DND-41 (cell line): ENCODE results near the gene COPZ1.
A peak's percentile ranks its signal among the peaks of the same experiment; 100 is the strongest.

Experiments
- ATAC-seq: fragments of 200-7000 bp; cut with Tn5 transposase; 3 replicates; pipeline ENCODE4 v1.9.1; 2021; ENCODE audit warnings: low read depth; ENCODE audit not compliant: insufficient read depth
- DNase-seq: peaks from one replicate; pipeline ENCODE4 v3.0.0-alpha.2; 2020
- H2AFZ ChIP-seq: 2 replicates; pipeline ENCODE4 v1.6.0; 2012; ENCODE audit warnings: low read depth, low read length
- H3K27ac ChIP-seq: 2 replicates; pipeline ENCODE4 v1.5.1; 2012; ENCODE audit warnings: low read length, inconsistent platforms
- H3K27me3 ChIP-seq: fragments of 200-600 bp; sonication (generic); 2 replicates; pipeline ENCODE4 v1.6.0; 2012; ENCODE audit warnings: low read length, mild to moderate bottlenecking, inconsistent platforms; ENCODE audit not compliant: insufficient read depth, poor library complexity
- H3K36me3 ChIP-seq: 2 replicates; pipeline ENCODE4 v1.5.1; 2012; ENCODE audit warnings: low read length, inconsistent platforms; ENCODE audit not compliant: insufficient read depth
- H3K4me1 ChIP-seq: 2 replicates; pipeline ENCODE4 v1.5.1; 2012; ENCODE audit warnings: mild to moderate bottlenecking, low read length; ENCODE audit not compliant: insufficient read depth
- H3K4me2 ChIP-seq: 2 replicates; pipeline ENCODE4 v1.6.0; 2012; ENCODE audit warnings: mild to moderate bottlenecking, moderate library complexity, low read length, inconsistent platforms; ENCODE audit not compliant: insufficient read depth
- H3K4me3 ChIP-seq, 2 experiments: fragments of 200-600 bp in 1 of 2; shearing (Covaris generic) in 1 of 2; 2 replicates each; pipeline ENCODE4 v1.5.1; 2012 to 2016; ENCODE audit warnings: inconsistent platforms in 2 of 2, low read length in 2 of 2, mild to moderate bottlenecking in 2 of 2, low read depth in 1 of 2, moderate library complexity in 1 of 2
- H3K79me2 ChIP-seq: 2 replicates; pipeline ENCODE4 v1.6.0; 2012; ENCODE audit warnings: low read length, inconsistent platforms; ENCODE audit not compliant: insufficient read depth
- H3K9ac ChIP-seq: 2 replicates; pipeline ENCODE4 v1.6.0; 2012; ENCODE audit warnings: low read depth, mild to moderate bottlenecking, inconsistent platforms, low read length, moderate library complexity
- H3K9me3 ChIP-seq: 2 replicates; pipeline ENCODE4 v1.5.1; 2012; ENCODE audit warnings: low read length, moderate library complexity, mild to moderate bottlenecking, inconsistent platforms; ENCODE audit not compliant: insufficient read depth, severe bottlenecking
- H4K20me1 ChIP-seq: 2 replicates; pipeline ENCODE4 v1.6.0; 2012; ENCODE audit warnings: low read length; ENCODE audit not compliant: insufficient read depth
- CTCF ChIP-seq: IDR thresholded peaks from 2 replicates; pipeline ENCODE4 v1.5.1; 2012; ENCODE audit warnings: borderline replicate concordance, low read length, moderate library complexity, mild to moderate bottlenecking; ENCODE audit not compliant: poor library complexity, severe bottlenecking; ENCODE audit errors: extremely low read depth
- EZH2 ChIP-seq: IDR thresholded peaks from 3 replicates; pipeline ENCODE4 v1.6.1; 2012; ENCODE audit warnings: borderline replicate concordance, low read depth, mild to moderate bottlenecking, moderate library complexity, low read length, inconsistent platforms; ENCODE audit not compliant: severe bottlenecking

Gene COPZ1

GRCh38 chr12:54356228-54356627 lies 31.3 kb downstream of the COPZ1 start:
- no peak overlapping the region; the same call in 1 of the 2 replicates for H3K9ac ChIP-seq
- H3K4me3 ChIP-seq: no peak overlapping the region
- no peak overlapping the region; the same call in 1 of the 2 replicates for H3K27ac ChIP-seq
- no peak for ATAC-seq
- H3K4me2 ChIP-seq: no peak overlapping the region
- H3K36me3 ChIP-seq: peaks cover 7% of the 10 kb centered on the region; the same call in 1 of the 2 replicates
- no peaks in the 10 kb centered on the region for H3K27me3 ChIP-seq
- no peaks in the 10 kb centered on the region for H4K20me1 ChIP-seq
- no peaks in the 10 kb centered on the region for H3K9me3 ChIP-seq
- peaks cover 31% of the 10 kb centered on the region for H3K4me1 ChIP-seq
- TF ChIP-seq EZH2 (no peak), CTCF (no peak)
- no peak overlapping the region for H2AFZ ChIP-seq
- H3K79me2 ChIP-seq: no peaks in the 10 kb centered on the region
- DNase-seq: no peak

- H3K79me2 ChIP-seq: no peaks in the 10 kb centered on the region
- peak overlapping the region; percentile 25 for H3K27ac ChIP-seq
- H3K36me3 ChIP-seq: no peaks in the 10 kb centered on the region
- no peak overlapping the region for H2AFZ ChIP-seq
- H3K9me3 ChIP-seq: no peaks in the 10 kb centered on the region
- TF ChIP-seq CTCF (no peak), EZH2 (no peak)
- H3K4me1 ChIP-seq: peaks cover 31% of the 10 kb centered on the region
- H3K9ac ChIP-seq: peak overlapping the region; percentile 80; the same call in 1 of the 2 replicates
- no peak for DNase-seq
- no peaks in the 10 kb centered on the region for H4K20me1 ChIP-seq
- peak overlapping the region; percentile 93 for H3K4me2 ChIP-seq
- no peaks in the 10 kb centered on the region for H3K27me3 ChIP-seq
- ATAC-seq: no peak
- no peak overlapping the region for H3K4me3 ChIP-seq
Observed at GRCh38 chr12:54356951-54357356, 32.0 kb downstream of the COPZ1 start.

- ATAC-seq (no peak), DNase-seq (no peak)
- Histone ChIP-seq H4K20me1 (no peaks in the 10 kb centered on the region), H3K27ac (peak overlapping the region; percentile 96), H3K9ac (peak overlapping the region; percentile 80), H3K4me1 (peaks cover 31% of the 10 kb centered on the region), H3K9me3 (no peaks in the 10 kb centered on the region), H3K27me3 (no peaks in the 10 kb centered on the region), H2AFZ (peak overlapping the region; percentile 99), H3K4me2 (peak overlapping the region; percentile 93), H3K79me2 (no peaks in the 10 kb centered on the region), H3K36me3 (no peaks in the 10 kb centered on the region), H3K4me3 (peak overlapping the region in 1 of 2 experiments; percentile 86; a peak in 3 of 4 replicates)
- TF ChIP-seq EZH2 (no peak), CTCF (no peak)
Observed at GRCh38 chr12:54357506-54358190, 32.7 kb downstream of the COPZ1 start.
